ES-I3 (cell line): Measurements from ENCODE around the gene ZDHHC7.

Source experiments
- H3K36me3 ChIP-seq: 2 replicates; pipeline ENCODE4 v1.6.1; 2013; ENCODE audit warnings: mild to moderate bottlenecking, low read length, control low read depth, moderate library complexity; ENCODE audit not compliant: insufficient read depth
- H3K4me1 ChIP-seq: 2 replicates; pipeline ENCODE4 v1.6.1; 2013; ENCODE audit warnings: mild to moderate bottlenecking, control low read depth, low read length; ENCODE audit not compliant: insufficient read depth
- H3K9ac ChIP-seq: 2 replicates; pipeline ENCODE4 v1.6.1; 2013; ENCODE audit warnings: low read depth, mild to moderate bottlenecking, low read length, moderate library complexity
- H3K9me3 ChIP-seq: 2 replicates; pipeline ENCODE4 v1.6.1; 2013; ENCODE audit warnings: mild to moderate bottlenecking, low read length, moderate library complexity; ENCODE audit not compliant: control insufficient read depth, insufficient read depth

ZDHHC7 gene

DNA sequence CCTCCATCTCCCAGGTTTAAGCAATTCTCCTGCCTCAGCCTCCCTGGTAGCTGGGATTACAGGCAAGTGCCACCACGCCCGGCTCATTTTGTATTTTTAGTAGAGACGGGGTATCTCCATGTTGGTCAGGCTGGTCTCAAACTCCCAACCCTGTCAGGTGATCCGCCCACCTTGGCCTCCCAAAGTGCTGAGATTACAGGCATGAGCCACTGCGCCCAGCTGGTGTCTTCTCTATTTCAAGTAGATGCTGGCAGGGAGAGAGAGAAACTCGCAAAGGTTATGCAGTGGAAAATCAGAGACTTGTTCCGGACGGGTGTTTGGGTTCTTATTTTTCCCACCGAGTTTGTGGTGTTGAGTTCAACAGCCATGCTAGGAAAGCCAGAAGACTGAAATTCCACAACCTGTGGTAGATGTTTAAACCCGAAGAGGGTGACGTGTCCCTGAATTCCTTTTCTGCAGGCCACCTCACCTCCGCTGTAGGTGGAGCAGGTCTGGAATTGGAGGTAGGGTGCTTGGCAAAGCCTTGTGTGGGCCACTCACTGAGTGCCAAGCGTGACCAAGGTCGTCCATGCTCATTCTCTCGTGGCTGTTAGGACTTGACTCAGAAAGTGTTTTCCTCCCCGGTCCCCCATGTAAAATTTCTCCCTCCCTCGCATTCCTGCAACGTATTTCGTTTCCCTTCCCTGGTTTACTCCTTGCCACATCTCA, 7.3 kb upstream of the ZDHHC7 start:
- Histone ChIP-seq H3K9ac (no peak overlapping the region), H3K4me1 (no peaks in the 10 kb centered on the region), H3K9me3 (no peaks in the 10 kb centered on the region), H3K36me3 (no peaks in the 10 kb centered on the region)

DNA sequence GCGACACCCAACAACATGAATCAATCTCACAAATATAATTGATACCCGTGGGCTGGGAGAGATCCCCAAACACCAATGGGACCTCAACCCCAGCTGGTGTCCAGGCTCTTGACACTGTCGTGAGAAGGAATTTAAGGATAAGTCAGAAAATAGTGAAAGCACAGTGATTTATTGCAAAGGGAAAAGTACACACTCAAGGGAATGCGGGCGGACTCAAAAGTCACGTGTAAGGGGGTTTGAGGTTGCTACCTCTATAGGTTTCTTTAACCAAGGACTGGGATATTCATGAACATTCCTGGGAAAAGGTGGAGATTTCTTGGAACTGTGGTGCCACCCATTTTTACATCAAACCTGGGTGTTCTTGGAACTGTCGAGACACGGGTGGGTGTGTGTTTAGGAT, 6.3 kb upstream of the ZDHHC7 start:
- H3K4me1 ChIP-seq: no peaks in the 10 kb centered on the region
- H3K36me3 ChIP-seq: no peaks in the 10 kb centered on the region
- no peaks in the 10 kb centered on the region for H3K9me3 ChIP-seq
- no peak overlapping the region for H3K9ac ChIP-seq

DNA sequence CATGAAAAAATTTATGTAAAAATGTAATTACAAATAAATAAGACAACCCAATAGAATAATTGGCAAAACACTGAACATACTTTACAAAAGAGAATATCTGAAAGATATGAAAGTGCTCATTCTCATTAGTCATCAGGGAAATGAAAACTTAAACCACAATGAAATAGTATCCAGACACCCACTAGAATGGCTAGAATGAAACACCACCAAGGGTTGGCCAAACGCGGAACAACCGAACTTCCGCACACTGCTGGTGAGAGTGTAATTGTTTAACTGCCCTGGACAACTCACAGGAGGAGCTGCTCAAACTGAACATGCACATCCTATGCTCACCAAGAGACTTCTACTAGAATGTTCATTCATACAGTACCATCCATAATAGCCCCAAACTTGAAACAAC, 5.8 kb upstream of the ZDHHC7 start:
- H3K9ac ChIP-seq: no peak overlapping the region
- H3K4me1 ChIP-seq: no peaks in the 10 kb centered on the region

DNA sequence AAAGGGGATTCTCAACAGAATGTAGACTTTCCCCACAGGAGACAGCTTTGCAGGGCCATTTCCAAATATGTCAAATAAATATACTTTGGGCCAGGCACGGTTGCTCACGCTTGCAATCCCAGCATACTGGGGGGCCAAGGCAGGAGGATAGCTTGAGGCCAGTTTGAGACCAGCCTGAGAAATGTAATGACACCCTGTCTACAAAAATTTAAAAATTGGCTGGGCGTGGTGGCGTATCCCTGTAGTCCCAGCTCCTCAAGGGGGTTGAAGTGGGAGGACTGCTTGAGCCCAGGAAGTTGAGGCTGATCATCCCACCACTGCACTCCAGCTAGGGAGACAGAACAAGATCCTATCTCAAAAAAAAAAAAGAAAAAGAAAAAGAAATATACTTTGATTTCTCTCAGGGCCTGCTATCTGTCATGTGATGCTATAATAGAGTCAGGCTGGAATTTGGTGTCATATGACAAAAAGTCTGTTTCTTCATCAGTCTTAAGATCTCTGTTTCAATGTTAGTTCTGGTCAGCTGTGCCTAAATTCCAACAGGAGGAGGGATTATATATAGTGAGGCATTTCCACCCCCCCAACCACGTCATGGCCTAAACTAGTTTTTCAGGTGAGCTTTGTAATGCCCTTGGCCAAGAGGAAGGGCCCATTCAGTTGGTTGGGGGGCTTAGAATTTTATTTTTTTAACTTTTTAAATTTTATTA, 4.3 kb upstream of the ZDHHC7 start:
- Histone ChIP-seq H3K9ac (no peak overlapping the region), H3K4me1 (no peaks in the 10 kb centered on the region), H3K9me3 (no peaks in the 10 kb centered on the region), H3K36me3 (no peaks in the 10 kb centered on the region)

More for the DNA sequence above, 5.8 kb upstream of the ZDHHC7 start:
- H3K36me3 ChIP-seq: no peaks in the 10 kb centered on the region
- H3K9me3 ChIP-seq: no peaks in the 10 kb centered on the region

DNA sequence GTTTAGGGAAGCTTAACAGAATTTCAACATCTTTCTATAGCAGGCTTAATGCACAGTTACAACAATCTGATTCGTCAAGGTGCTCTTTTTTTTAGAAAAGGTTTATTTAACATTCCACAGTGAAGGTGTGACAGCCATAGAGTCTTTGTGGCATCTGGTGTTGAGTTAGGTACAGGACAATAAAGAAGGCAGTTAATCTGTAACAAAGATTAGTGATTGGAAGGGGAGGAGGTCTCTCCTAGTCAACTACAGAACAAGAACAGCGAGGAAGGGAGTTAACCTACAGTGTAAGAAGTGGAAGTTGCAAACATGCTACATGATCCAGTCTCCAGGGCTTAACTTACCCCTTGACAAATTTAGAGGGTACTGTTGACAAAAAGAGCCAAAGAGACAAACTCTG, 3.0 kb upstream of the ZDHHC7 start:
- Histone ChIP-seq H3K36me3 (no peaks in the 10 kb centered on the region), H3K9me3 (no peaks in the 10 kb centered on the region), H3K9ac (no peak overlapping the region), H3K4me1 (no peaks in the 10 kb centered on the region)

DNA sequence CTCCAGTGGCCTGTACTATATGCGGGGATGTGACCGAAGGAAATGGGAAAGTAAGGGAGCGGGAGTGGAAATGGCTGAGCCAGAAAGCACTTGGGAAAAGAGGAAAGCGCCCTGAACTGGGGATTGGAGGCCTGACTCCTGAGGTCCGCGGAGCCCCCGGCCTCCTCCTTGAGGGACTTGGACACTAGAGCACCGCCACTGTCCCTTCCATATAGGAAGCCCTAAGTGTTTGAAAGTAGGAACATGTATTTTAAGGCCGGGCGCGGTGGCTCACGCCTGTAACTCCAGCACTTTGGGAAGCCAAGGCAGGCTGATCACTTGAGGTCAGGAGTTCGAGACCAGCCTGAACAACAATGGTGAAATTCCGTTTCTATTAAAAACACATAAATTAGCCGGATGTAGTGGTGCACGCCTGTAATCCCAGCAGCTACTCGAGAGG, 530 bp upstream of the ZDHHC7 start:
- no peaks in the 10 kb centered on the region for H3K4me1 ChIP-seq

DNA sequence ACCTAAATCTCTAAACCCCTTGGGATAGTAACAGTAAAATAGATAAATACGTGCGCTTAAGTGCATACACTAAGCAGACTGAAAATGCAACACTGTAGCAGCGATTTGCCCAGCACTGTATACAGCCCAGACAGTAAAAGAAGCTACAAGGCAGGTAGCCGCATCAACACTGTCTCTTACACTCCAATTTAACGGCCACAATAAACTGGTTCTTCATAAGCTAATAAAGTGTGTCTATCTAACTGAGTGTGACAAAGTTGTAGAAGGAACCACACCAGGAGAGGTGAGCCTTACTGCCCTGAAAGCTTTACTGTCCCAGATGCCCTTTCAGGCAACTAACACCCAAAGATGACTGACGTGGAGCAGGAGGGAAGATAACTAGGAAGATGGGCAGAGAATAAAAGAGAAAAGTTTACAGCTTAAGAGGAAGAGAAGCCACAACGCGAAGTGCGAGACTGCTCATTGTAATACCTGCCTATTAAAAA, 847 bp downstream of the ZDHHC7 start:
- no peaks in the 10 kb centered on the region for H3K36me3 ChIP-seq
- H3K4me1 ChIP-seq: peaks cover 4% of the 10 kb centered on the region
- peak overlapping the region; percentile 98 for H3K9ac ChIP-seq
- H3K9me3 ChIP-seq: no peaks in the 10 kb centered on the region

More for the DNA sequence above, 530 bp upstream of the ZDHHC7 start:
- Histone ChIP-seq H3K9ac (peak overlapping the region; percentile 98), H3K36me3 (no peaks in the 10 kb centered on the region), H3K9me3 (no peaks in the 10 kb centered on the region)

DNA sequence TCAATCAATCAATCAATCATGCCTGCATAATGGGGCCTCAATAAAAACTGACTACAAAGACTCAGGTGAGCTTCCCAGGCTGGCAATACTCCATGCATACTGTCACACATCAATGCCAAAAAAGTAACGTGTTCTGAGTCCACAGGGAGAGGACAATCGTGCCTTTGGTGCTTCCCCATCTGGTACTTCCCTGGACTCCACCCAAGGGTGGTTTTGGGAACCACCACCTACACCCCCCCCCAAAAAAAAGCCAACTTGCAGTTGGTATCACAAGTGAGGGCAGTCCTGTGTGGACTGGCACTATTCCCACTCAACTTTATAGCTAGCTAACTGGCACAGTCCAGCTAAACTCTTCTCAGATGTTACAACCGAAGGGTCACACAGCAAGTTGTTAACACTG, 3.1 kb downstream of the ZDHHC7 start:
- H3K9ac ChIP-seq: no peak overlapping the region
- H3K4me1 ChIP-seq: peaks cover 25% of the 10 kb centered on the region
- H3K36me3 ChIP-seq: no peaks in the 10 kb centered on the region
- no peaks in the 10 kb centered on the region for H3K9me3 ChIP-seq

DNA sequence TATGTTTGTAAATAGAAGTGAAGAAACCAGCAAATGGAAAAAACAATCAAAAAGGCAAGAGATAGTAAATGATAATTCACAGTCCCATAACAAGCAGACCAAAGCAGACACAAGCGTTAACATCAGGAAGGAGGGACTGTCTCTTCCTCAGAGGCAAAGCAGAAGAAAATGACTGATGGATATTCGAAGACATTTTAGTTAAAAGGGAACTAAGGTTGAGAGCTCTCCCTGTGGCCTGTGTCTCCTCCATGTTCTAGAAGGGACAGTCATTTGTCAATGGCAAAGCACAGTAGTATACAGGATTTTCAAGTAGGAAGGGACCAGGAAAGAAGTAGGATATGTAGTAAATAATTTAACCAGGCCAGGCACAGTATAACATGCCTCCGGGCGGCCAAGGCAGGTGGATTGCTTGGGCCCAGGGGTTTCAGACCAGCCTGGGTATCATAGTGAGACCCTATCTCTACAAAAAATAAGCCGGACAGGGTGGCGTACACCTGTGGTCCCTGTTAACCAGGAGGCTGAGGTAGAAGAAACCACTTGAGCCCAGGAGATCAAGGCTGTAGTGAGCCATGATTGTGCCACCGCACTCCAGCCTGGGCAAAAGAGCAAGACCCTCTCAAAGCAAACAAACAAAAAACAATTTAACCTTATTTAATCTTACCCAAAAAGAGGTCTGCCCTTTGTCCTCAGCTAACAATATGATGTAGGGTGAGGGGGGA, 3.7 kb downstream of the ZDHHC7 start:
- Histone ChIP-seq H3K9ac (no peak overlapping the region), H3K4me1 (peaks cover 31% of the 10 kb centered on the region), H3K36me3 (no peaks in the 10 kb centered on the region), H3K9me3 (no peaks in the 10 kb centered on the region)

DNA sequence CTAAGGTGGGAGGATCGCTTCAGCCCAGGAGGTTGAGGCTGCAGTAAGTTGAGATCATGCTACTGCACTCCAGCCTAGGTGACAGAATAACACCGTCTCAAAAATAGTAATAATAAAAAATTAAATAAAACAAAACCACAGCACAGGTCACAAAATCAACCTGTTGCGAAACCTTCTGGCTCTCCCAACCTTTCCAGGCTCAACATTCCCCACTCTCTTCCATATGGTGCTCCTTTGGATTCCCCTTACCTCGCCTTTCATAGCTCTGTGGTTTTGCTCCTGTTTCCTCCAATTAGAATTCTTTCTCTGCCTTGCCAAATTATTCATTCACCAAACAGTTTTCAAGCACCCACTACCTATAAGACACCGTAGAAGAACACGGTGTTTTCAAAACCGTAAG, 4.7 kb downstream of the ZDHHC7 start:
- Histone ChIP-seq H3K36me3 (no peaks in the 10 kb centered on the region), H3K9me3 (no peaks in the 10 kb centered on the region), H3K4me1 (peaks cover 38% of the 10 kb centered on the region), H3K9ac (no peak overlapping the region)

DNA sequence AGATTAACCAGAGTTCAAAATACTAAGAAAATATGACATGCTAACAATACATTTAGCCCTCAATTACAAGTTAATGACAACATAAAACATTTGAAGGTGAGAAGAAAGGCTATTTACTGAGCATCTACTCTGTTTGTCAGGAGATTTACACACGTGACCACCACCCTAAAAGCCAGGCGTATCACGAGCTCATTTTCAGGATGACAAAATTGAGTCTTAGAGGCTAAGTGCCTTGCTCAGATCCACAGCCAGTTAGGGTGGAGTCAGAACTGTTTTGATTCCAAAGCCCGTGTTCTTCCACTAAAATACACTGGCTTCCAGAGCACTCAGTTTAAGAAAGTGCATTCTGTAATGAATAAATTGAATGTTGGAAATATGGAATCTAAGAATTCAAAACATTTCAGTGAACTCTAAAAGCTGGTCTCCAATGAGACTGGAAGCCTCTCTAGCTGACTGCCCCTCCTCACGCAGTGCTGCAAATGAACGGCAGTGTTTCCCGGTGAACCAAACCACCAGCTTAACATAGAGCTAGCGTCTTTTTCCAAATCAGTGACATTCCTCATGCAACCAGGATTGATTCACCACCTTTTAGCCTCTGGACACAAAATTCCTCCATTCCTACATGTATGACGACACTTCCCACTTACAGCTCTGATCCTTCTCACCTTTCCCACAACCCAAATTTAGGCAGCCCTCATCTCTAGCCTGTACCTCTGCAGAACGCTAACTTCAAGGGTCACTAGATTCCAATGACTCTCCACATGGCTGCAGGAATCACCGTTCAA, 5.9 kb downstream of the ZDHHC7 start:
- no peaks in the 10 kb centered on the region for H3K9me3 ChIP-seq
- H3K9ac ChIP-seq: no peak overlapping the region
- no peaks in the 10 kb centered on the region for H3K36me3 ChIP-seq
- H3K4me1 ChIP-seq: peaks cover 38% of the 10 kb centered on the region

DNA sequence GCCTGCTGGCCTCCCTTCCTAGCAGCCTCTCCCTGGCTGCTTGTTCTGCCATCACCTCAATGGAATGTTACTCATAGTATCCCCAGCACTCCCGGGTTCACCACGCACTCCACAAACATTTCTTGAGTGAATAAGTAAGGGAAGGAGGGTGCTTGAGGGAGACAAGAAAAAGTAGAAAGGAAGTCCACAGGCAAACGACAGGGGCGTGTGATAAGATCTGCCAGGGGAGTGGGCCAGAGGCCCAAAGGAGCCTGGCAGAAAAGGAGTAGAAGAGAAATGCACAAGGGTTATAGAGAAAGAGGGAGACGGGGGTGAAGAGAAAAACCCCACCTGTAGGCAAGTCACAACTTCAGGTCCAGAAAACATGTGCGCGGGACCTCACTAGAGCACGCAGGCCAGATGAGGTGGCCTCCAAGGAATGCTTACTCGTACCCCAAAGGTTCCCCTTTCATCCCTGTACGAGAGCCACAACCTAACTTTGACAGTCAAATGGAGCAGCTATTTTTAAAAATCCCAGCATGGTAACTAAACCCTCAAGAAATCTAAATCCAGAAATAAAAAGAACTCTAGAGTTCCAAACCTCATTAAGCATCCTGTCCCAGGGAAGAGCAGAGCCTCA, 6.6 kb downstream of the ZDHHC7 start:
- no peak overlapping the region for H3K9ac ChIP-seq
- H3K4me1 ChIP-seq: peaks cover 38% of the 10 kb centered on the region

DNA sequence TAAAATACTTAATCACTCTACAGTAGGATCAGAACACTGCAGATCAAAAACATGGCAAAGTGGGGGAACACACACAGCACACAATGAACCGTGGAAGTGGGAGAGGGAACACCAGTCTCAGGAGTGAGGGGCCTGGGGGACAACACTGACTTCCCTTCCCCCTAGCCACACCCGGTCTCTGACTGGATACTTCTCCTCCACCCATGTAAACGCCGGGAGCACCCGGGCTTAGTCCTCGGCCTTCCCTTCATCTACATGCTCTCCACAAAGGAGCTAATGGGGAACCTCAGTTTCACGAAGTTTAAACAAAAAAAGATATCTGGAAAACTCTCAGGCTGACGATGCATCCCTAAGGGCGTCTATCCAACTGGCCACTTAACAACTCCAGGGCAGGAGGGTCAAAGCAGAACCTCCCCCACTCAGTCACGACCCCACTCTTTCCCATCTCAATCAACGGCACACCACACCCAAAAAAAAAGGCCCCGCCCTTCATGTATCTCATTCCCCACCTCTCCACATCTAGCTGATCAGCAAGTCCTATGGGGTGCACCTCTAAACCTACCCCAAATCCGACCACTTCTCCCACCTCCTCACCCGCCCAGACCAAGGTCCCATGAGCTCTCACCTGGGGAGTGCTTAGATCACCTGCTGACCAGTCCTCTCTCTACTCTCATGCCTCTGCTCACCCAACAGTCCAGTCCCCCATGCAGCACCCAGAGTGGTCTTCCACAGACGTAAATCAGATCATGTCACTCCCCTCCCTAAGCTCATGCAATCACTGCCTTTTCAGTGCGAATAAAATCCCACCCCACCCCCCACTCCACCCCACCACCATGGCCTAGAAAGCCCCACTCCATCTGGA, 7.4 kb downstream of the ZDHHC7 start:
- Histone ChIP-seq H3K36me3 (no peaks in the 10 kb centered on the region), H3K9ac (no peak overlapping the region), H3K9me3 (no peaks in the 10 kb centered on the region), H3K4me1 (peaks cover 38% of the 10 kb centered on the region)

More for the DNA sequence above, 6.6 kb downstream of the ZDHHC7 start:
- H3K36me3 ChIP-seq: no peaks in the 10 kb centered on the region
- H3K9me3 ChIP-seq: no peaks in the 10 kb centered on the region
